GM19099 (cell line): ENCODE data around the gene MORF4L2.
A peak's percentile ranks its signal among the peaks of the same experiment; 100 is the strongest.

Source experiments
- POLR2A ChIP-seq: IDR thresholded peaks from 3 replicates; pipeline ENCODE4 v1.6.1; 2011; ENCODE audit warnings: low read depth; ENCODE audit not compliant: insufficient read length; ENCODE audit errors: extremely low read depth

Gene MORF4L2

GRCh38 chrX:103647630-103648029 lies 38.9 kb downstream of the MORF4L2 start:
- TF ChIP-seq POLR2A = no peak

- TF ChIP-seq POLR2A = no peak
Observed at GRCh38 chrX:103644125-103644524, 42.4 kb downstream of the MORF4L2 start.

- no peak for TF ChIP-seq POLR2A
Observed at GRCh38 chrX:103640401-103641155, 45.9 kb downstream of the MORF4L2 start.

GRCh38 chrX:103637604-103638338 lies 48.7 kb downstream of the MORF4L2 start:
- TF ChIP-seq POLR2A = no peak

- no peak for TF ChIP-seq POLR2A
Observed at GRCh38 chrX:103635436-103635835, 51.1 kb downstream of the MORF4L2 start.

- no peak for TF ChIP-seq POLR2A
Observed at GRCh38 chrX:103631145-103631544, 55.4 kb downstream of the MORF4L2 start.

- TF ChIP-seq POLR2A = no peak
Observed at GRCh38 chrX:103630171-103630511, 56.4 kb downstream of the MORF4L2 start.

GRCh38 chrX:103629318-103630170 lies 57.0 kb downstream of the MORF4L2 start:
- no peak for TF ChIP-seq POLR2A

- peak; percentile 55 for TF ChIP-seq POLR2A
Observed at GRCh38 chrX:103628386-103629317, 57.8 kb downstream of the MORF4L2 start, which contains the start of gene TCEAL1. Gene TCEAL1, plus strand, starts transcription at chrX:103628975. Its CDS starts 942 bp downstream, at chrX:103629917.

- no peak for TF ChIP-seq POLR2A
Observed at GRCh38 chrX:103626855-103627254, 59.6 kb downstream of the MORF4L2 start.
